HL-60 (cell line): Measurements from ENCODE around the gene PLCL2.

Experiments used
- DNase-seq, 2 experiments: peaks; one replicate each; pipeline ENCODE4 v3.0.0-alpha.2; 2010 to 2020; ENCODE audit warnings: low read depth in 1 of 2, low spot score in 1 of 2
- H3K27ac ChIP-seq: fragments of 250-450 bp; sonication (Bioruptor Pico); replicated peaks from 2 replicates; pipeline ENCODE4 v1.5.1; 2020; ENCODE audit warnings: mild to moderate bottlenecking, moderate library complexity
- H3K27me3 ChIP-seq: fragments of 250-450 bp; sonication (Bioruptor Pico); 2 replicates; pipeline ENCODE4 v1.5.1; 2021; ENCODE audit warnings: mild to moderate bottlenecking, moderate library complexity; ENCODE audit not compliant: insufficient read depth, poor library complexity, severe bottlenecking
- H3K4me3 ChIP-seq: replicated peaks from 2 replicates; pipeline ENCODE4 v1.5.1; 2011; ENCODE audit warnings: mild to moderate bottlenecking, control low read depth, low read length; ENCODE audit not compliant: insufficient read depth
- GABPA ChIP-seq: IDR thresholded peaks from 2 replicates; pipeline ENCODE4 v1.6.1; 2012; ENCODE audit warnings: low read depth
- POLR2AphosphoS5 ChIP-seq: IDR thresholded peaks from 2 replicates; pipeline ENCODE4 v1.6.1; 2012; ENCODE audit warnings: low read depth
- SPI1 ChIP-seq: IDR thresholded peaks from 2 replicates; pipeline ENCODE4 v1.6.1; 2012; ENCODE audit warnings: low read depth, mild to moderate bottlenecking, borderline replicate concordance
- TF ChIP-seq, protein P1 (sequence below): IDR thresholded peaks from 2 replicates; pipeline ENCODE4 v1.6.1; 2012; ENCODE audit warnings: low read depth; ENCODE audit not compliant: insufficient replicate concordance
- TF ChIP-seq, protein P2 (sequence below): IDR thresholded peaks from one replicate; pipeline ENCODE4 v1.5.1; 2011; ENCODE audit warnings: low read length, control low read depth, inconsistent platforms; ENCODE audit not compliant: insufficient read depth

The PLCL2 gene

DNA sequence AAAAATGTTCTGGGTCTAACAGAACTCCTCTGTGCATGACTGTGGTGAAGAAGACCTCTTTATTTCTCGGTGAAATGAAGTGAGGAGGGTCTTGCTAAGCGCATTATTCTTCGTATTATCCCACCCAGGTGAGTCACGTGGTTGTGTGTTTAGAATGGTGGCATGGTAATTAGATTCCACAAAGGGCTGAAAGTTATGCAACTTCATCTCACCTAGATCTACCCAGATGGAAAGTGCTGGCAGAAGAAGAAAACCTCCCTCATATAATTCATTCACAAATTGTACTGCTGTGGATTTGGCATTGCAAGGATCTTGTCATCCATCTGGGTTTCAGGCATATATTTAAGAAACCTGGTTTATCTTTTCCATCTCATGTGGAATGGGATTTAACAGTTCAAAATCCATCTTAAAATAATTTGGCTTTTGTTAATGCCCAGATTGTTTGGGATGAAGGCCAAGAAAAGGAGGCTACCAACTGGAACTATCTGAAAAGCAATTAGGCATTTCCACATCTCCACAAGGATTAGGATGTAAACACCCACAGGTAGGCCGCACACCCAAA is 175.3 kb downstream of the PLCL2 start:
- Histone ChIP-seq H3K27me3 (no peaks in the 10 kb centered on the region), H3K4me3 (no peak overlapping the region), H3K27ac (no peak overlapping the region)
- no peak for DNase-seq
- TF ChIP-seq GABPA (no peak), SPI1 (no peak), POLR2AphosphoS5 (no peak)

DNA sequence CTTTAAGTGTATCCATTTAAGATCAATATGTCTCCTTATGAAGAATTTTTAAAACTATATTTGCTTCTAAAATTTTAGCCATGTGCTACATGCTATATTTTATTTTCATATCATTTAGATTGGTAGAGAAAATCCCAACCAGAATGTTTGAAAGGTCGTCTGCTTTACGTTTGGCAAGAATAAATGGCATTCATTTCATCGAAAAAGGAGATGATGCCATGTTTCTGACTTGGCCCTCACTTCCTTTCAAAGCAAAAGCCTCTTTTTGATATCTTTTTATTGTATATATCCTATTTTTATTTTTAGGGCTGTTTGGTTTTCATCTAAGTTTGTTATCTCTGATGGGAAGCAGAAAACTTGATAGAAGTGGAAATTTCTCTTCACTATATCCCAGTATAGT is 176.2 kb downstream of the PLCL2 start:
- no peak overlapping the region for H3K27ac ChIP-seq
- H3K27me3 ChIP-seq, result no peaks in the 10 kb centered on the region
- no peak overlapping the region for H3K4me3 ChIP-seq
- no peak for TF ChIP-seq POLR2AphosphoS5
- TF ChIP-seq, protein P1, sequence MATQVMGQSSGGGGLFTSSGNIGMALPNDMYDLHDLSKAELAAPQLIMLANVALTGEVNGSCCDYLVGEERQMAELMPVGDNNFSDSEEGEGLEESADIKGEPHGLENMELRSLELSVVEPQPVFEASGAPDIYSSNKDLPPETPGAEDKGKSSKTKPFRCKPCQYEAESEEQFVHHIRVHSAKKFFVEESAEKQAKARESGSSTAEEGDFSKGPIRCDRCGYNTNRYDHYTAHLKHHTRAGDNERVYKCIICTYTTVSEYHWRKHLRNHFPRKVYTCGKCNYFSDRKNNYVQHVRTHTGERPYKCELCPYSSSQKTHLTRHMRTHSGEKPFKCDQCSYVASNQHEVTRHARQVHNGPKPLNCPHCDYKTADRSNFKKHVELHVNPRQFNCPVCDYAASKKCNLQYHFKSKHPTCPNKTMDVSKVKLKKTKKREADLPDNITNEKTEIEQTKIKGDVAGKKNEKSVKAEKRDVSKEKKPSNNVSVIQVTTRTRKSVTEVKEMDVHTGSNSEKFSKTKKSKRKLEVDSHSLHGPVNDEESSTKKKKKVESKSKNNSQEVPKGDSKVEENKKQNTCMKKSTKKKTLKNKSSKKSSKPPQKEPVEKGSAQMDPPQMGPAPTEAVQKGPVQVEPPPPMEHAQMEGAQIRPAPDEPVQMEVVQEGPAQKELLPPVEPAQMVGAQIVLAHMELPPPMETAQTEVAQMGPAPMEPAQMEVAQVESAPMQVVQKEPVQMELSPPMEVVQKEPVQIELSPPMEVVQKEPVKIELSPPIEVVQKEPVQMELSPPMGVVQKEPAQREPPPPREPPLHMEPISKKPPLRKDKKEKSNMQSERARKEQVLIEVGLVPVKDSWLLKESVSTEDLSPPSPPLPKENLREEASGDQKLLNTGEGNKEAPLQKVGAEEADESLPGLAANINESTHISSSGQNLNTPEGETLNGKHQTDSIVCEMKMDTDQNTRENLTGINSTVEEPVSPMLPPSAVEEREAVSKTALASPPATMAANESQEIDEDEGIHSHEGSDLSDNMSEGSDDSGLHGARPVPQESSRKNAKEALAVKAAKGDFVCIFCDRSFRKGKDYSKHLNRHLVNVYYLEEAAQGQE, result no peak
- no peak for TF ChIP-seq GABPA
- TF ChIP-seq, protein P2, sequence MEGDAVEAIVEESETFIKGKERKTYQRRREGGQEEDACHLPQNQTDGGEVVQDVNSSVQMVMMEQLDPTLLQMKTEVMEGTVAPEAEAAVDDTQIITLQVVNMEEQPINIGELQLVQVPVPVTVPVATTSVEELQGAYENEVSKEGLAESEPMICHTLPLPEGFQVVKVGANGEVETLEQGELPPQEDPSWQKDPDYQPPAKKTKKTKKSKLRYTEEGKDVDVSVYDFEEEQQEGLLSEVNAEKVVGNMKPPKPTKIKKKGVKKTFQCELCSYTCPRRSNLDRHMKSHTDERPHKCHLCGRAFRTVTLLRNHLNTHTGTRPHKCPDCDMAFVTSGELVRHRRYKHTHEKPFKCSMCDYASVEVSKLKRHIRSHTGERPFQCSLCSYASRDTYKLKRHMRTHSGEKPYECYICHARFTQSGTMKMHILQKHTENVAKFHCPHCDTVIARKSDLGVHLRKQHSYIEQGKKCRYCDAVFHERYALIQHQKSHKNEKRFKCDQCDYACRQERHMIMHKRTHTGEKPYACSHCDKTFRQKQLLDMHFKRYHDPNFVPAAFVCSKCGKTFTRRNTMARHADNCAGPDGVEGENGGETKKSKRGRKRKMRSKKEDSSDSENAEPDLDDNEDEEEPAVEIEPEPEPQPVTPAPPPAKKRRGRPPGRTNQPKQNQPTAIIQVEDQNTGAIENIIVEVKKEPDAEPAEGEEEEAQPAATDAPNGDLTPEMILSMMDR, result no peak
- no peak for TF ChIP-seq SPI1
- DNase-seq, result no peak

DNA sequence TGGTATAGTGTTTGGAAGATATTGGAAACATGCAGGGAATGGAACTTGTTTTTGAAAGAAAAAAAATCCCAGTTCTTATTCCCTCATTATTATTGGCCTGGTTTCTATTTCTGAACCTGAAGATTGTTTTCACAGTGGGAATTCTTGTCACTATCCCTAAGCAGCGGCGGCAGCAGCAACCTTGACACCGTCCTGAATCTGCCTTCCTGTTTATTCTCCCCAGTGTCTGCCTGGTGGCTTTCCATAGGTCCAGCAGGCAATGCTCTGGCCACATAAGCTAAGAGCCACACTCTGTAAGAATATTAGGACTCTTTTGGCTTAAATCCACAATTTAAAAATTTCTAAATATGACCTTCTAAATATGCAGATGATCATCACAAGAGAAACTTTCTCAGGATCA is 178.0 kb downstream of the PLCL2 start:
- H3K27me3 ChIP-seq, result no peaks in the 10 kb centered on the region
- no peak overlapping the region for H3K4me3 ChIP-seq
- no peak for TF ChIP-seq GABPA
- no peak for TF ChIP-seq POLR2AphosphoS5
- TF ChIP-seq, protein P1, result no peak
- TF ChIP-seq, protein P2, result no peak
- no peak for TF ChIP-seq SPI1
- DNase-seq, result no peak
- H3K27ac ChIP-seq, result no peak overlapping the region

DNA sequence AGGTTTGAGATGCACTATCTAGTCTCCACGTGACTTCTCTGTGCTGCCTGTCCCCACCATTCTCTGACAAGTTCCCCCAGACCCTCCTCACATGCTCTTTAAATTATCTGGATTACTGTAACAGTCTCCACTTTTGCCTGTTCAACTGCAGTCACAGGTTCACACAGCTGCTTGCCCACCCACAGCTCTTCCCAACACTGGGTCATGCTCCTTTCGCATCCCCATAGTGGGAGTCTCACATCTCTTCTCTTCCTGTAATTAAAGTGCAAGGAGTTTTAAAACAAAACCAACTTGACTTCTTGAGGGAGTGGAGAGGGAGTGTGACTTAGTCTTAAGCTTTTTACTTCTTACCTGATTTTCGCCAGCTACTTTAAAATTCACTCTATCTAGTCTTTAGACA is 178.8 kb downstream of the PLCL2 start:
- Histone ChIP-seq H3K27ac (no peak overlapping the region), H3K27me3 (no peaks in the 10 kb centered on the region), H3K4me3 (no peak overlapping the region)
- TF ChIP-seq SPI1, result no peak
- TF ChIP-seq, protein P2, result no peak
- TF ChIP-seq, protein P1, result no peak
- no peak for TF ChIP-seq POLR2AphosphoS5
- TF ChIP-seq GABPA, result no peak
- DNase-seq, result no peak
